ENCODE measurements around the gene ESM1. TPM values are rescaled to one million over a fixed set of nuclear protein-coding genes. Genes with fewer than 3 reads are reported as not detected.

Gene ESM1
- total RNA-seq, 6 donors from 2014 or later, result 0.86 to 10.3 (median 2.0) TPM; not detected in 1

GRCh38 chr5:54969242-54969641 is 16.2 kb downstream of the ESM1 start:
- WGBS, 2 donors, result 93 to 97% methylated on average over 4 of the region's 4 CpGs
- Histone ChIP-seq H3K9me3 (no peaks in the 10 kb centered on the region), H3K36me3 (no peaks in the 10 kb centered on the region), H3K4me1 (peaks cover 0 to 6% (median 2%) of the 10 kb centered on the region in 4 donors), H3K27me3 (no peaks in the 10 kb centered on the region), H3K4me3 (no peak overlapping the region), H3K27ac (no peak overlapping the region)
- TF ChIP-seq POLR2A (IDR thresholded peaks at IDR 0.05), result no peak
- TF ChIP-seq EP300 (IDR thresholded peaks at IDR 0.05), result no peak
- no peak for TF ChIP-seq CTCF (IDR thresholded peaks at IDR 0.05)
- no peak for TF ChIP-seq POLR2AphosphoS5 (IDR thresholded peaks at IDR 0.05)
- ATAC-seq (ENCODE audit: low FRiP score in 2 of 2) (no peak), DNase-seq (no peak)

GRCh38 chr5:54965806-54966205 is 19.6 kb downstream of the ESM1 start:
- no peak for ATAC-seq (ENCODE audit: low FRiP score in 2 of 2)

GRCh38 chr5:54964405-54964804 is 21.0 kb downstream of the ESM1 start:
- Histone ChIP-seq H3K27me3 (no peaks in the 10 kb centered on the region), H3K9me3 (no peaks in the 10 kb centered on the region), H3K4me1 (peaks cover 0 to 6% (median 2%) of the 10 kb centered on the region in 4 donors), H3K27ac (no peak overlapping the region), H3K4me3 (no peak overlapping the region), H3K36me3 (no peaks in the 10 kb centered on the region)
- no peak for DNase-seq
- TF ChIP-seq POLR2AphosphoS5 (IDR thresholded peaks at IDR 0.05), result no peak
- TF ChIP-seq EP300 (IDR thresholded peaks at IDR 0.05), result no peak
- TF ChIP-seq POLR2A (IDR thresholded peaks at IDR 0.05), result no peak
- no peak for TF ChIP-seq CTCF (IDR thresholded peaks at IDR 0.05)
- ATAC-seq (ENCODE audit: low FRiP score in 2 of 2), result no peak

More at GRCh38 chr5:54965806-54966205, 19.6 kb downstream of the ESM1 start:
- Histone ChIP-seq H3K36me3 (no peaks in the 10 kb centered on the region), H3K4me1 (peaks cover 0 to 6% (median 2%) of the 10 kb centered on the region in 4 donors), H3K27ac (no peak overlapping the region), H3K27me3 (no peaks in the 10 kb centered on the region), H3K9me3 (no peaks in the 10 kb centered on the region), H3K4me3 (no peak overlapping the region)
- no peak for DNase-seq
- TF ChIP-seq CTCF (IDR thresholded peaks at IDR 0.05) (no peak), POLR2AphosphoS5 (IDR thresholded peaks at IDR 0.05) (no peak), POLR2A (IDR thresholded peaks at IDR 0.05) (no peak), EP300 (IDR thresholded peaks at IDR 0.05) (no peak)
- WGBS, 2 donors, result 69 to 72% methylated on average over 3 of the region's 3 CpGs

GRCh38 chr5:54959673-54960418 is 25.5 kb downstream of the ESM1 start:
- no peak for ATAC-seq (ENCODE audit: low FRiP score in 2 of 2)
- 77 to 79% methylated on average over 6 of the region's 6 CpGs for WGBS, 2 donors

GRCh38 chr5:54956922-54957321 is 28.5 kb downstream of the ESM1 start:
- no peaks in the 10 kb centered on the region for H3K27me3 ChIP-seq
- DNase-seq, result no peak
- H3K4me3 ChIP-seq, result no peak overlapping the region
- no peak for ATAC-seq (ENCODE audit: low FRiP score in 2 of 2)
- no peaks in the 10 kb centered on the region for H3K36me3 ChIP-seq
- no peaks in the 10 kb centered on the region for H3K9me3 ChIP-seq
- H3K27ac ChIP-seq, result no peak overlapping the region
- TF ChIP-seq POLR2A (IDR thresholded peaks at IDR 0.05) (no peak), POLR2AphosphoS5 (IDR thresholded peaks at IDR 0.05) (no peak), EP300 (IDR thresholded peaks at IDR 0.05) (no peak), CTCF (IDR thresholded peaks at IDR 0.05) (no peak)
- no peaks in the 10 kb centered on the region for H3K4me1 ChIP-seq

More at GRCh38 chr5:54959673-54960418, 25.5 kb downstream of the ESM1 start:
- no peak overlapping the region for H3K27ac ChIP-seq
- no peaks in the 10 kb centered on the region for H3K36me3 ChIP-seq
- H3K4me1 ChIP-seq, result no peaks in the 10 kb centered on the region
- no peak for TF ChIP-seq POLR2AphosphoS5 (IDR thresholded peaks at IDR 0.05)
- DNase-seq, result no peak
- H3K4me3 ChIP-seq, result no peak overlapping the region
- no peaks in the 10 kb centered on the region for H3K27me3 ChIP-seq
- H3K9me3 ChIP-seq, result no peaks in the 10 kb centered on the region
